ENCODE results near the gene HCAR2. TPM values are rescaled to one million over a fixed set of nuclear protein-coding genes. Genes with fewer than 3 reads are reported as not detected.
"Not testable (repeated sequence)": the region's sequence is repeated elsewhere in the genome, so short reads cannot be mapped to it uniquely, and the experiment has no call there.

HCAR2 gene
- total RNA-seq, 2 donors from 2014 or later, result 0.64 TPM; not detected in 1

GRCh38 chr12:122701481-122701880 is 1.7 kb downstream of the HCAR2 start:
- H3K9me3 Mint-ChIP-seq; H3K27ac Mint-ChIP-seq; ATAC-seq; DNase-seq (ENCODE audit: low spot score); H3K36me3 Mint-ChIP-seq; H3K4me1 Mint-ChIP-seq (ENCODE audit: low read depth in 2 of 2); H3K27me3 Mint-ChIP-seq; H3K4me3 Mint-ChIP-seq: not testable (repeated sequence)

- DNase-seq (ENCODE audit: low spot score); H3K4me3 Mint-ChIP-seq; H3K27me3 Mint-ChIP-seq; ATAC-seq; H3K36me3 Mint-ChIP-seq; H3K4me1 Mint-ChIP-seq (ENCODE audit: low read depth in 2 of 2); H3K9me3 Mint-ChIP-seq; H3K27ac Mint-ChIP-seq: not testable (repeated sequence)
Observed at GRCh38 chr12:122700038-122700710, 3.0 kb downstream of the HCAR2 start.

- not testable (repeated sequence) for H3K4me3 Mint-ChIP-seq; DNase-seq (ENCODE audit: low spot score); H3K27ac Mint-ChIP-seq; H3K9me3 Mint-ChIP-seq; H3K4me1 Mint-ChIP-seq (ENCODE audit: low read depth in 2 of 2); H3K36me3 Mint-ChIP-seq; H3K27me3 Mint-ChIP-seq; ATAC-seq
Observed at GRCh38 chr12:122696922-122697321, 6.2 kb downstream of the HCAR2 start.

- no peaks in the 10 kb centered on the region for H3K9me3 Mint-ChIP-seq
- no peak for ATAC-seq
- H3K4me3 Mint-ChIP-seq, result no peak overlapping the region
Observed at GRCh38 chr12:122691566-122691965, 11.6 kb downstream of the HCAR2 start.

GRCh38 chr12:122688291-122688690 is 14.9 kb downstream of the HCAR2 start:
- ATAC-seq, result no peak
- no peaks in the 10 kb centered on the region for H3K4me1 Mint-ChIP-seq (ENCODE audit: low read depth in 2 of 2)
- no peaks in the 10 kb centered on the region for H3K27me3 Mint-ChIP-seq
- no peak for DNase-seq (ENCODE audit: low spot score)
- no peak overlapping the region for H3K4me3 Mint-ChIP-seq
- no peaks in the 10 kb centered on the region for H3K36me3 Mint-ChIP-seq
- no peak overlapping the region for H3K27ac Mint-ChIP-seq
- no peaks in the 10 kb centered on the region for H3K9me3 Mint-ChIP-seq

More at GRCh38 chr12:122691566-122691965, 11.6 kb downstream of the HCAR2 start:
- Mint-ChIP-seq H3K27ac (no peak overlapping the region), H3K27me3 (no peaks in the 10 kb centered on the region), H3K4me1 (ENCODE audit: low read depth in 2 of 2) (no peaks in the 10 kb centered on the region), H3K36me3 (no peaks in the 10 kb centered on the region)
- DNase-seq (ENCODE audit: low spot score), result no peak

GRCh38 chr12:122687086-122687485 is 16.1 kb downstream of the HCAR2 start:
- Mint-ChIP-seq H3K27ac (no peak overlapping the region), H3K9me3 (no peaks in the 10 kb centered on the region), H3K36me3 (no peaks in the 10 kb centered on the region)

GRCh38 chr12:122686538-122686937 is 16.6 kb downstream of the HCAR2 start:
- Mint-ChIP-seq H3K9me3 (no peaks in the 10 kb centered on the region), H3K4me1 (ENCODE audit: low read depth in 2 of 2) (no peaks in the 10 kb centered on the region), H3K4me3 (no peak overlapping the region), H3K27me3 (no peaks in the 10 kb centered on the region), H3K27ac (no peak overlapping the region), H3K36me3 (no peaks in the 10 kb centered on the region)
- no peak for ATAC-seq
- DNase-seq (ENCODE audit: low spot score), result no peak

More at GRCh38 chr12:122687086-122687485, 16.1 kb downstream of the HCAR2 start:
- Mint-ChIP-seq H3K4me1 (ENCODE audit: low read depth in 2 of 2) (no peaks in the 10 kb centered on the region), H3K27me3 (no peaks in the 10 kb centered on the region), H3K4me3 (no peak overlapping the region)
- ATAC-seq (no peak), DNase-seq (ENCODE audit: low spot score) (no peak)

GRCh38 chr12:122684297-122684813 is 18.8 kb downstream of the HCAR2 start:
- Mint-ChIP-seq H3K4me1 (ENCODE audit: low read depth in 2 of 2) (no peaks in the 10 kb centered on the region), H3K27ac (no peak overlapping the region), H3K9me3 (no peaks in the 10 kb centered on the region), H3K36me3 (no peaks in the 10 kb centered on the region), H3K4me3 (no peak overlapping the region), H3K27me3 (no peaks in the 10 kb centered on the region)
- no peak for ATAC-seq
- no peak for DNase-seq (ENCODE audit: low spot score)

- Mint-ChIP-seq H3K4me1 (ENCODE audit: low read depth in 2 of 2) (no peaks in the 10 kb centered on the region), H3K36me3 (no peaks in the 10 kb centered on the region), H3K27me3 (peaks cover 0 to 3% of the 10 kb centered on the region in 2 donors), H3K4me3 (no peak overlapping the region), H3K9me3 (no peaks in the 10 kb centered on the region), H3K27ac (no peak overlapping the region)
- DNase-seq (ENCODE audit: low spot score), result no peak
- no peak for ATAC-seq
Observed at GRCh38 chr12:122681814-122682213, 21.3 kb downstream of the HCAR2 start.

- not testable (repeated sequence) for DNase-seq (ENCODE audit: low spot score); H3K9me3 Mint-ChIP-seq; H3K27ac Mint-ChIP-seq; H3K27me3 Mint-ChIP-seq; H3K4me1 Mint-ChIP-seq (ENCODE audit: low read depth in 2 of 2); H3K36me3 Mint-ChIP-seq; H3K4me3 Mint-ChIP-seq; ATAC-seq
Observed at GRCh38 chr12:122680989-122681388, 22.2 kb downstream of the HCAR2 start.

GRCh38 chr12:122676781-122677180 is 26.4 kb downstream of the HCAR2 start:
- peaks cover 7 to 18% of the 10 kb centered on the region in 2 donors for H3K27me3 Mint-ChIP-seq
- H3K27ac Mint-ChIP-seq; H3K9me3 Mint-ChIP-seq; H3K4me1 Mint-ChIP-seq (ENCODE audit: low read depth in 2 of 2); ATAC-seq; H3K4me3 Mint-ChIP-seq; H3K36me3 Mint-ChIP-seq; DNase-seq (ENCODE audit: low spot score): not testable (repeated sequence)

- not testable (repeated sequence) for H3K4me3 Mint-ChIP-seq; H3K9me3 Mint-ChIP-seq; ATAC-seq; H3K4me1 Mint-ChIP-seq (ENCODE audit: low read depth in 2 of 2); H3K36me3 Mint-ChIP-seq; H3K27ac Mint-ChIP-seq; DNase-seq (ENCODE audit: low spot score)
- H3K27me3 Mint-ChIP-seq, result peaks cover 7 to 18% of the 10 kb centered on the region in 2 donors
Observed at GRCh38 chr12:122676015-122676414, 27.1 kb downstream of the HCAR2 start.

- no peaks in the 10 kb centered on the region for H3K4me1 Mint-ChIP-seq (ENCODE audit: low read depth in 2 of 2)
- no peak overlapping the region for H3K27ac Mint-ChIP-seq
Observed at GRCh38 chr12:122672515-122672914, 30.6 kb downstream of the HCAR2 start.

GRCh38 chr12:122669397-122670070 is 33.6 kb downstream of the HCAR2 start:
- Mint-ChIP-seq H3K9me3 (no peaks in the 10 kb centered on the region), H3K27ac (no peak overlapping the region), H3K27me3 (peaks cover 2 to 11% of the 10 kb centered on the region in 2 donors), H3K4me1 (ENCODE audit: low read depth in 2 of 2) (no peaks in the 10 kb centered on the region), H3K36me3 (no peaks in the 10 kb centered on the region), H3K4me3 (no peak overlapping the region)
- no peak for DNase-seq (ENCODE audit: low spot score)
- ATAC-seq, result no peak

More at GRCh38 chr12:122672515-122672914, 30.6 kb downstream of the HCAR2 start:
- H3K27me3 Mint-ChIP-seq, result peaks cover 7 to 18% of the 10 kb centered on the region in 2 donors
- no peaks in the 10 kb centered on the region for H3K36me3 Mint-ChIP-seq
- no peak overlapping the region for H3K4me3 Mint-ChIP-seq
- DNase-seq (ENCODE audit: low spot score), result no peak
- no peak for ATAC-seq
- H3K9me3 Mint-ChIP-seq, result no peaks in the 10 kb centered on the region
